ENCODE measurements around the gene OR10G3. TPM values are rescaled to one million over a fixed set of nuclear protein-coding genes. Genes with fewer than 3 reads are reported as not detected.

The OR10G3 gene
- total RNA-seq, 1 donor from 2014 or later = not detected

DNA sequence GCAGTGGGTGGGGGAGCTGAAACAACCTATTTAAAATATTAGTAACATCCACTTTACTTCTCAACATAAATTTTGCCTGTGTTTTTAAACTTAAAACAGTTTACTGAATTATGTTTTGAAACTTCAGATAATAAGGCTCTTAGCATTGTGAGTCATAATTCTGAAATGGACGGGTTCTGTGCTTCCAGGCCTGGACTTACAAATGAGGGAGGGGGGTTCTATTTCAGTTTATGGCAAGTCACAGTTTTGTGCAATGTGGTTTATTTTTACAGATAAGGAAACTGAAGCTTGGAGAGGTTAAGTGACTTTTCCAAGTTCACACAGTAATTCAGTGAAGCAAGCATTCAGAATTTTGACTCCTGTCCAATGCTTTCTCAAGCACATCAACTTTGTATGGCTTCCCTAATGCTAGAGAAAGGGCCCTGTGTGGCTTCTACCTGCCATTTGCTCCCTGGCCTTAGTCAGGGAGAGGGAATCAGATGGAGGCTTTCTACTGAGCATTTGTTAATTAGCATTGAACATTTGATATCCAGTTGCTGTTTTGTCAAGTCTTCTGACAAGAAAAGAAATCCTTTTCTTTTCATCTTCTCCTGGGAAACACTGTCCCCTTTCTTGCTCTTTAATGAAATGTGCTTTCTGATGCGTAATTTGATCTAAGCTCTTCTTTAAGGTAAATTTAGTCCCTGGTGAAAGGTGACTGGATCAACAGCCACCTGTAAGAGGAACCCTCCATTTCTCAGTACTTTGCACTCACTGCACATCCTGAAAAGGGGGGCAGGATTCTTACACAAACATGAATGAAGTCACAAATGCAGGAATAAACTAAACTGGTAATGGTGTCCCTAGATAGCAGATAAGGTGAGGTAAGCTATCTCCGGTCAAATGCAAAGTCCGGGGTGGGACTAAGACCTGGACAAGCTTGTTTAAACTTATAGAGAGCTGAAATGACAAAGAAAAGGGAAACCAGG, 51.2 kb downstream of the OR10G3 start:
- H3K9me3 Mint-ChIP-seq (ENCODE audit: low read depth) = no peaks in the 10 kb centered on the region
- peak overlapping the region; percentile 96 for H3K27ac Mint-ChIP-seq
- no peaks in the 10 kb centered on the region for H3K27me3 Mint-ChIP-seq
- peaks cover 34% of the 10 kb centered on the region for H3K4me1 Mint-ChIP-seq (ENCODE audit: low read depth)
- no peak overlapping the region for H3K4me3 Mint-ChIP-seq (ENCODE audit: low read depth)
- DNase-seq (ENCODE audit: low spot score, unreplicated experiment) = no peak
- TF ChIP-seq, protein P1, sequence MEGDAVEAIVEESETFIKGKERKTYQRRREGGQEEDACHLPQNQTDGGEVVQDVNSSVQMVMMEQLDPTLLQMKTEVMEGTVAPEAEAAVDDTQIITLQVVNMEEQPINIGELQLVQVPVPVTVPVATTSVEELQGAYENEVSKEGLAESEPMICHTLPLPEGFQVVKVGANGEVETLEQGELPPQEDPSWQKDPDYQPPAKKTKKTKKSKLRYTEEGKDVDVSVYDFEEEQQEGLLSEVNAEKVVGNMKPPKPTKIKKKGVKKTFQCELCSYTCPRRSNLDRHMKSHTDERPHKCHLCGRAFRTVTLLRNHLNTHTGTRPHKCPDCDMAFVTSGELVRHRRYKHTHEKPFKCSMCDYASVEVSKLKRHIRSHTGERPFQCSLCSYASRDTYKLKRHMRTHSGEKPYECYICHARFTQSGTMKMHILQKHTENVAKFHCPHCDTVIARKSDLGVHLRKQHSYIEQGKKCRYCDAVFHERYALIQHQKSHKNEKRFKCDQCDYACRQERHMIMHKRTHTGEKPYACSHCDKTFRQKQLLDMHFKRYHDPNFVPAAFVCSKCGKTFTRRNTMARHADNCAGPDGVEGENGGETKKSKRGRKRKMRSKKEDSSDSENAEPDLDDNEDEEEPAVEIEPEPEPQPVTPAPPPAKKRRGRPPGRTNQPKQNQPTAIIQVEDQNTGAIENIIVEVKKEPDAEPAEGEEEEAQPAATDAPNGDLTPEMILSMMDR (IDR thresholded peaks at IDR 0.05; ENCODE audit: unreplicated experiment) = no peak
- peaks cover 7% of the 10 kb centered on the region for H3K36me3 Mint-ChIP-seq (ENCODE audit: insufficient read depth)

DNA sequence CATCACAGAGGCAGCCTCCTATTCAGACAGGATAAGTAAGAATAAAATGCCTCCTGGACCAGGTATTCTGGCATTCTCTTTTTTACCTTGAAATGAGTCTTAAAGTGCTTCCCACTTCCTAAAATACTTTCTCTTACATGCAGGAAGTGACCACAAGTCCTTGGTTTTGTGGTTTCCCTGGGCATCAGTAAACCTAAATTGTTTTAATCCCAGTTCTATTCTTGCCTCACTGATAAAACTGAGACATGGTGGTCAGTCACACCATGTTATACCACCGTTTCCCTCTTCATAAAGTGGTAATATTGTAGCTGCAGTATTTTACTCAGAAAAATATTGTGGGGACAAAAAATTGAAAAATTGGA, 52.6 kb downstream of the OR10G3 start:
- TF ChIP-seq, protein P1 (IDR thresholded peaks at IDR 0.05; ENCODE audit: unreplicated experiment) = no peak
- no peaks in the 10 kb centered on the region for H3K27me3 Mint-ChIP-seq
- H3K4me1 Mint-ChIP-seq (ENCODE audit: low read depth) = peaks cover 40% of the 10 kb centered on the region
- no peaks in the 10 kb centered on the region for H3K9me3 Mint-ChIP-seq (ENCODE audit: low read depth)
- peak overlapping the region; percentile 99 for H3K27ac Mint-ChIP-seq
- H3K36me3 Mint-ChIP-seq (ENCODE audit: insufficient read depth) = peaks cover 17% of the 10 kb centered on the region
- H3K4me3 Mint-ChIP-seq (ENCODE audit: low read depth) = peak overlapping the region; percentile 83
- DNase-seq (ENCODE audit: low spot score, unreplicated experiment) = no peak

DNA sequence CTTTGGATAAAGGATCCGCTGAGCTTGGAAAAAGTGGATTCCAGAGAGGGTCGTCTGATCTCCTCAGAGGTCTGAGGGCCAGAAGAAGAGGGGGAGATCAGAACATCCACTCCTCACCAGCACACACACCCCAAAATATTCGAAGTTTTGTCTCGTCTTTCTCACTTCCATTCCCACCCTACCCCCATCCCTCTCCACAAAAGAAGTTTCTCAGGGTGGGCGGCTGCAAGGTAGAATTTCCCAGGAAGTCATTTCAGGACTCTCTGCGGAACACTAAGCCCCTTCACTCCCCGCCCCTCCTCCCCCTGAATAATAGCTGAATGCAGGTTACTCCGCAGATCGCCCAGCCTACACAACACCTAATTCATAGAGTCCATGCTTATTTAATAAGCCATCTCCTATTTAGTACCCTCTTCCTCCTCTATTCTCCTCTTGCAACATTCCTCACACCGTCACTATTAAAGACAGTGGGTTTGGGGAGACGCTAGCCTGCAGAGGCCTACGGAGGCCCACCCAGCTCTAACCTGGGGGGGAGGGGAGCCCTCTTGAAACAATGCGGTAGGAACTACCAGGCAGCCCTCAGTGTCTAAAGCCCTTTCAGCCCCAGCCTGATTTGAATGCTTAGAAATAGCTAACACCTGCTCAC, 53.1 kb downstream of the OR10G3 start:
- H3K9me3 Mint-ChIP-seq (ENCODE audit: low read depth) = no peaks in the 10 kb centered on the region
- H3K4me3 Mint-ChIP-seq (ENCODE audit: low read depth) = peak overlapping the region; percentile 83
- no peak for DNase-seq (ENCODE audit: low spot score, unreplicated experiment)
- TF ChIP-seq, protein P1 (IDR thresholded peaks at IDR 0.05; ENCODE audit: unreplicated experiment) = no peak
- H3K27ac Mint-ChIP-seq = peak overlapping the region; percentile 99
- H3K4me1 Mint-ChIP-seq (ENCODE audit: low read depth) = peaks cover 44% of the 10 kb centered on the region
- peaks cover 21% of the 10 kb centered on the region for H3K36me3 Mint-ChIP-seq (ENCODE audit: insufficient read depth)
- H3K27me3 Mint-ChIP-seq = no peaks in the 10 kb centered on the region

DNA sequence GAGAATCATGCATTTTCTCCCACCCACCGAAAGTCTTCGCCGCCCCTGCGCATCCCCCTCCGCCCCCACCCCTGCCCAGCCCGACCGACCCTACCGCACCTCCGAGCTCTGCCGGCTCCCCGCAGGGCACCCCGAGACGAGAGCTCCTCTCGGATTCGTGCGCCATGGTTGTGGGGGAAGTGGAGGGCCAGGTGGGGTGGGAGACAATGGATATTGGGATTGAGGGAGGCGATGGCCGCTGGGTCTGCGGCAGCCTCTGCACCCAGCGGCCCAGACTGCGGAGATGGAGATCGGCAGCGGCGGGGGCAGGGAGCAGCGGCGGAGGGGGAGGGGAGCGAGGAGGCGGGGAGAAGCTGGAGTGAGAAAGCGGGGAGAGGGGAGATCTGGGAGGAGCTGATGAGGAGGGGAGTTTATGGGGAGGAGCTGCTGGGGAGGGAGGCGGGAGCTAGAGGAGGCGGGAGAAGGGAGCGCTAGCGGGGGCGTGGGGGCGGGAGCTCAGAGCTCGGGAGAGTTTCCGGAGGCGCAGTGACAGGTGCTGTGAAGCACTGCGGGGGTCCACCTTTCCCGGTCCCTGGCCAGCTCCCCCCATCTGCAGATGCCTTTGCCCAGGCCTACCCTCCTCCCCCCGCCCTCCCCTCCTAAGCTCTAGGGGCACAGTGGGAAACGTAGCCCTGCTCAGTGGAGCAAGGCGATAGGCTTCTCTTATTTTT, 53.8 kb downstream of the OR10G3 start, which contains the start of gene SALL2:
SALL2 (minus strand) TSS at position 385 of the 710 bp plus-strand sequence; CDS start at position 166, 219 bp downstream.
- peak within 1 kb of the TSS; percentile 83 for H3K4me3 Mint-ChIP-seq (ENCODE audit: low read depth)
- H3K27ac Mint-ChIP-seq = peak within 1 kb of the TSS; percentile 99
- TF ChIP-seq, protein P1 (IDR thresholded peaks at IDR 0.05; ENCODE audit: unreplicated experiment) = no peak
- DNase-seq (ENCODE audit: low spot score, unreplicated experiment) = peak; percentile 71
- no peaks in the 10 kb centered on the region for H3K9me3 Mint-ChIP-seq (ENCODE audit: low read depth)
- peaks cover 48% of the 10 kb centered on the region for H3K4me1 Mint-ChIP-seq (ENCODE audit: low read depth)
- no peaks in the 10 kb centered on the region for H3K27me3 Mint-ChIP-seq
- peaks cover 22% of the 10 kb centered on the region for H3K36me3 Mint-ChIP-seq (ENCODE audit: insufficient read depth)

DNA sequence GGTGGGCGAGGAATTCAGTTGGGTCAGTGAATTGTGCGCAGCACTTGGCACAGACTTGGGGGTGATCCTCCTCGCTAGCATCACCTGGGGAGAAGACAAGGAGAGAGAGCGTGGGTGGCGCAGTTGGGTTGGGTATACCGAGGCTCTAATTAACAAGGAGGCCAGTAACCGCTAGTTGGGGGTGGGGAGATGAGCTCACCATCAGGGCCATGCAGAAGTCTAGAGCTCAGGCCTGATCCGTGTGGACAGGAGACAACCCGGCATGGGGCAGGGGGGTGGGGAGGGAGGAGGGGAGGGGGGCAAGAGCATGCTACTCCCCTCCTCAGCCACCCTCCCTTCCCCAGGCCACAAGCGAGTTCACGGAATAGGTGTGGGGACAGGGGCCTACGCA, 54.3 kb downstream of the OR10G3 start:
- TF ChIP-seq, protein P1 (IDR thresholded peaks at IDR 0.05; ENCODE audit: unreplicated experiment) = no peak
- H3K27me3 Mint-ChIP-seq = no peaks in the 10 kb centered on the region
- peak overlapping the region; percentile 83 for H3K4me3 Mint-ChIP-seq (ENCODE audit: low read depth)
- peaks cover 51% of the 10 kb centered on the region for H3K4me1 Mint-ChIP-seq (ENCODE audit: low read depth)
- no peak for DNase-seq (ENCODE audit: low spot score, unreplicated experiment)
- no peaks in the 10 kb centered on the region for H3K9me3 Mint-ChIP-seq (ENCODE audit: low read depth)
- H3K36me3 Mint-ChIP-seq (ENCODE audit: insufficient read depth) = peaks cover 24% of the 10 kb centered on the region
- peak overlapping the region; percentile 75 for H3K27ac Mint-ChIP-seq
